HG02970 (cell line): ENCODE data around the gene CUL2.
"Not testable (repeated sequence)": the region's sequence is repeated elsewhere in the genome, so short reads cannot be mapped to it uniquely, and the experiment has no call there.

Source experiments
- ATAC-seq: cut with Tn5 transposase; IDR thresholded peaks from one replicate; pipeline ENCODE4 v1.9.1; 2021; ENCODE audit warnings: mild to moderate bottlenecking, moderate library complexity, moderate number of reproducible peaks; ENCODE audit not compliant: unreplicated experiment, low FRiP score

The CUL2 gene

GRCh38 chr10:35080261-35080660 lies 9.9 kb downstream of the CUL2 start:
- not testable (repeated sequence) for ATAC-seq

GRCh38 chr10:35079763-35080162 lies 10.4 kb downstream of the CUL2 start:
- ATAC-seq, result no peak

- no peak for ATAC-seq
Observed at GRCh38 chr10:35079265-35079664, 10.9 kb downstream of the CUL2 start.

GRCh38 chr10:35075228-35075627 lies 14.9 kb downstream of the CUL2 start:
- ATAC-seq, result no peak

GRCh38 chr10:35074266-35074665 lies 15.9 kb downstream of the CUL2 start:
- ATAC-seq, result no peak

GRCh38 chr10:35070521-35070920 lies 19.6 kb downstream of the CUL2 start:
- ATAC-seq, result no peak

- no peak for ATAC-seq
Observed at GRCh38 chr10:35063837-35064454, 26.2 kb downstream of the CUL2 start.

- no peak for ATAC-seq
Observed at GRCh38 chr10:35059481-35059880, 30.7 kb downstream of the CUL2 start.

GRCh38 chr10:35058686-35059085 lies 31.5 kb downstream of the CUL2 start:
- ATAC-seq, result no peak

- no peak for ATAC-seq
Observed at GRCh38 chr10:35058134-35058533, 32.0 kb downstream of the CUL2 start.

GRCh38 chr10:35056686-35057085 lies 33.5 kb downstream of the CUL2 start:
- ATAC-seq, result no peak

GRCh38 chr10:35056133-35056532 lies 34.0 kb downstream of the CUL2 start:
- ATAC-seq, result no peak

- ATAC-seq, result no peak
Observed at GRCh38 chr10:35050568-35050967, 39.6 kb downstream of the CUL2 start.

GRCh38 chr10:35046074-35046473 lies 44.1 kb downstream of the CUL2 start:
- no peak for ATAC-seq

GRCh38 chr10:35045275-35045674 lies 44.9 kb downstream of the CUL2 start:
- ATAC-seq, result not testable (repeated sequence)

GRCh38 chr10:35043796-35044344 lies 46.3 kb downstream of the CUL2 start:
- no peak for ATAC-seq

- no peak for ATAC-seq
Observed at GRCh38 chr10:35042783-35043182, 47.4 kb downstream of the CUL2 start.

GRCh38 chr10:35041502-35041879 lies 48.6 kb downstream of the CUL2 start:
- no peak for ATAC-seq

- no peak for ATAC-seq
Observed at GRCh38 chr10:35040760-35041501, 49.2 kb downstream of the CUL2 start.

GRCh38 chr10:35037104-35037503 lies 53.0 kb downstream of the CUL2 start:
- ATAC-seq, result no peak

- ATAC-seq, result no peak
Observed at GRCh38 chr10:35035606-35036005, 54.5 kb downstream of the CUL2 start.

GRCh38 chr10:35027567-35027966 lies 62.6 kb downstream of the CUL2 start:
- no peak for ATAC-seq
